OCI-LY1 (cell line): ENCODE results near the gene RASSF8.

Source experiments
- H2AFZ ChIP-seq: fragments of 200-600 bp; sonication (generic), shearing (Covaris generic); 2 replicates; pipeline ENCODE4 v1.6.0; 2014; ENCODE audit warnings: antibody characterized with exemption, mild to moderate bottlenecking, low read length
- H3F3A ChIP-seq: fragments of 200-600 bp; sonication (generic), shearing (Covaris generic); 2 replicates; pipeline ENCODE4 v1.6.0; 2014; ENCODE audit warnings: mild to moderate bottlenecking, antibody characterized with exemption, low read length, moderate library complexity; ENCODE audit not compliant: insufficient read depth
- H3K27ac ChIP-seq: fragments of 200-600 bp; sonication (generic); 2 replicates; pipeline ENCODE4 v1.5.1; 2014; ENCODE audit warnings: low read length, mixed run types, mild to moderate bottlenecking, low read depth; ENCODE audit not compliant: poor library complexity, severe bottlenecking
- H3K27me3 ChIP-seq: fragments of 200-600 bp; sonication (generic); 2 replicates; pipeline ENCODE4 v1.6.0; 2014; ENCODE audit warnings: antibody characterized with exemption, mild to moderate bottlenecking, low read length, moderate library complexity; ENCODE audit not compliant: insufficient read depth
- H3K36me3 ChIP-seq: fragments of 200-600 bp; sonication (generic); 2 replicates; pipeline ENCODE4 v1.6.1; 2014; ENCODE audit warnings: mild to moderate bottlenecking, antibody characterized with exemption, low read length, moderate library complexity, mixed read lengths; ENCODE audit not compliant: insufficient read depth
- H3K4me1 ChIP-seq: fragments of 200-600 bp; sonication (generic); 2 replicates; pipeline ENCODE4 v1.5.1; 2014; ENCODE audit warnings: mild to moderate bottlenecking, low read length, moderate library complexity; ENCODE audit not compliant: insufficient read depth, severe bottlenecking
- H3K4me2 ChIP-seq: fragments of 200-600 bp; sonication (generic), shearing (Covaris generic); 2 replicates; pipeline ENCODE4 v1.6.1; 2014; ENCODE audit warnings: low read length
- H3K4me3 ChIP-seq: fragments of 200-600 bp; sonication (generic); 2 replicates; pipeline ENCODE4 v1.5.1; 2014; ENCODE audit warnings: low read length, low read depth, mild to moderate bottlenecking, mixed read lengths; ENCODE audit not compliant: poor library complexity, severe bottlenecking
- H3K79me2 ChIP-seq: fragments of 200-600 bp; shearing (Covaris generic); 2 replicates; pipeline ENCODE4 v1.6.1; 2016; ENCODE audit warnings: mixed run types, low read length, mixed read lengths; ENCODE audit not compliant: insufficient read depth
- H3K9ac ChIP-seq: fragments of 200-600 bp; sonication (generic), shearing (Covaris generic); 2 replicates; pipeline ENCODE4 v1.6.1; 2014; ENCODE audit warnings: mild to moderate bottlenecking, low read length, mixed read lengths
- H3K9me2 ChIP-seq: fragments of 200-600 bp; sonication (generic), shearing (Covaris generic); 2 replicates; pipeline ENCODE4 v1.6.1; 2014; ENCODE audit warnings: low read depth, mild to moderate bottlenecking, low read length, mixed read lengths
- H3K9me3 ChIP-seq: fragments of 200-600 bp; shearing (Covaris generic); 2 replicates; pipeline ENCODE4 v1.6.1; 2014; ENCODE audit warnings: low read length, mixed read lengths
- H4K20me1 ChIP-seq: fragments of 200-600 bp; sonication (generic), shearing (Covaris generic); 2 replicates; pipeline ENCODE4 v1.6.0; 2016; ENCODE audit warnings: mild to moderate bottlenecking, low read length; ENCODE audit not compliant: insufficient read depth
- CTCF ChIP-seq: fragments of 200-600 bp; sonication (generic), shearing (Covaris generic); IDR thresholded peaks from 2 replicates; pipeline ENCODE4 v1.5.1; 2017; ENCODE audit warnings: mild to moderate bottlenecking, antibody characterized with exemption, low read length, moderate library complexity, mixed read lengths
- EZH2 ChIP-seq: fragments of 200-600 bp; sonication (generic), shearing (Covaris generic); IDR thresholded peaks from 2 replicates; pipeline ENCODE4 v1.8.0; 2017; ENCODE audit warnings: borderline replicate concordance, mixed run types, mild to moderate bottlenecking, antibody characterized with exemption, low read length, moderate library complexity, mixed read lengths

The RASSF8 gene

DNA sequence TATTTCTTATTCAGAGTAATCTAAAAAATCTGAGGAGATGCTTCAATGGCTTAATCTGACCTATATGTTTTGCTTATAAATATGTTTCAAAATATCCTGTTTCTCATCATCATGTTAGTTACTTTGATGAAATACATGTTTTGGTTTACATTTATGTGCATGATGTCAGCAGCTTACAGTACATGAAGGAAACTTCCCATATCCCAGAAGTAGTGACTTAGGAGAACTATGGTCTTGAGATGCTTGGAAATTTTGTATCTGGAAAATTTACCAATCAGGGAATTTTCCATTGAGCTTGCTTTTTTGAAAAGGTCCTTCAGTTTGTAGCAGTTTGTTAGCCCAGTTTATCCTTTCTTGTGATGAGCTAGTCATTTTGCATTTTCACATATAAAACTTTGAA, 73.3 kb downstream of the RASSF8 start:
- Histone ChIP-seq H3K9me3 (no peaks in the 10 kb centered on the region), H3K4me3 (no peak overlapping the region), H3K79me2 (no peaks in the 10 kb centered on the region), H3K27ac (no peak overlapping the region), H2AFZ (no peak overlapping the region), H3K9me2 (no peaks in the 10 kb centered on the region), H3K27me3 (no peaks in the 10 kb centered on the region), H3F3A (no peaks in the 10 kb centered on the region), H3K4me1 (no peaks in the 10 kb centered on the region), H3K9ac (no peak overlapping the region), H3K4me2 (no peak overlapping the region), H3K36me3 (no peaks in the 10 kb centered on the region), H4K20me1 (no peaks in the 10 kb centered on the region)
- TF ChIP-seq CTCF: no peak
- TF ChIP-seq EZH2: no peak

GRCh38 chr12:26032290-26032689, 73.8 kb downstream of the RASSF8 start:
- Histone ChIP-seq H3K4me2 (no peak overlapping the region), H3K36me3 (no peaks in the 10 kb centered on the region), H3F3A (no peaks in the 10 kb centered on the region), H3K9me3 (no peaks in the 10 kb centered on the region), H3K79me2 (no peaks in the 10 kb centered on the region), H4K20me1 (no peaks in the 10 kb centered on the region), H3K27ac (no peak overlapping the region), H2AFZ (no peak overlapping the region), H3K4me1 (no peaks in the 10 kb centered on the region), H3K9me2 (no peaks in the 10 kb centered on the region), H3K9ac (no peak overlapping the region), H3K27me3 (no peaks in the 10 kb centered on the region), H3K4me3 (no peak overlapping the region)
- TF ChIP-seq EZH2 (no peak), CTCF (no peak)

DNA sequence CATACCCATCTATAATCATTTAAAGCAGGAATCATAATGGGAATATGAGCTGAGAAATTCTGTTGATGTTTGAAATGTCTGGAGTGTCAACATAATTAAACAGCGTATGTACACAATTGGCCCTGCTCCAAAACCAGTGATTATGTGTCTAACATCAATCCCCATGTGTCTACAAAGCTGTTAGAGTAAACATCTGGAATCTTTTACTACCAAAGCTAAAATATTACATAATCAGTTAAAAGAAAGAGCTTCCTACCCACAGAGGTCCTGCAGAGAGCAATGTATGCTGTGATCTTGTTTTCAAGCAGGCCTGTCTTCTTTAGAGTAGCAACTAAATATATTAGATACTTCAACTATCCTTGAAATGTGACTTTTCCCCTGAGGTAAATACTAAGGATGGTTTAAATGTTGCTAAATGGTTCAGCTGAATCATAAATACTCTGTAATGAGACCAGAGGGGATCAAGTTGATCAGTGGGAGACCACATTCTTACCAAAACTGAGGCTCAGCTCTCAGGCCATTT, 74.3 kb downstream of the RASSF8 start:
- no peaks in the 10 kb centered on the region for H3K9me2 ChIP-seq
- no peaks in the 10 kb centered on the region for H3K9me3 ChIP-seq
- TF ChIP-seq CTCF (no peak), EZH2 (no peak)
- no peaks in the 10 kb centered on the region for H3K27me3 ChIP-seq
- no peak overlapping the region for H2AFZ ChIP-seq
- H3K9ac ChIP-seq: no peak overlapping the region
- H3K4me3 ChIP-seq: no peak overlapping the region
- no peak overlapping the region for H3K4me2 ChIP-seq
- H3K4me1 ChIP-seq: no peaks in the 10 kb centered on the region
- H3K27ac ChIP-seq: no peak overlapping the region
- no peaks in the 10 kb centered on the region for H4K20me1 ChIP-seq
- no peaks in the 10 kb centered on the region for H3F3A ChIP-seq
- no peaks in the 10 kb centered on the region for H3K36me3 ChIP-seq
- H3K79me2 ChIP-seq: no peaks in the 10 kb centered on the region
